Transverse colon (tissue), 4 donors: ENCODE measurements around the gene C9orf50. TPM values are rescaled to one million over a fixed set of nuclear protein-coding genes. Genes with fewer than 3 reads are reported as not detected.

Experiments used
- DNase-seq: peaks from one replicate; pipeline ENCODE4 v3.0.0-alpha.2; 2019
- H3K27ac ChIP-seq, 4 donors: fragments of 200-600 bp; sonication (generic); 2 replicates each; pipeline ENCODE4 v1.5.1; 2016 to 2018; ENCODE audit warnings: inconsistent platforms in 4 of 4
- H3K27me3 ChIP-seq: fragments of 200-600 bp; sonication (generic); 2 replicates; pipeline ENCODE4 v1.5.1; 2017; ENCODE audit warnings: inconsistent platforms
- H3K36me3 ChIP-seq, 4 donors: fragments of 200-600 bp; sonication (generic); 2 replicates each; pipeline ENCODE4 v1.5.1; 2017 to 2019; ENCODE audit warnings: inconsistent platforms in 4 of 4
- H3K4me1 ChIP-seq, 4 donors: fragments of 200-600 bp; sonication (generic); 2 replicates each; pipeline ENCODE4 v1.5.1; 2017 to 2020; ENCODE audit warnings: inconsistent platforms in 4 of 4
- H3K4me3 ChIP-seq, 4 donors: fragments of 200-600 bp; sonication (generic); 1 replicate in 1 of 4; 2 replicates in 3 of 4; pipeline versions ENCODE4 v1.5.1 to v1.6.1; 2017 to 2019; ENCODE audit warnings: inconsistent platforms in 4 of 4
- H3K9me3 ChIP-seq, 2 donors: fragments of 200-600 bp; sonication (generic); 2 replicates each; pipeline ENCODE4 v1.5.1; 2017 to 2019; ENCODE audit warnings: inconsistent platforms in 2 of 2
- EP300 ChIP-seq: sonication (generic); formaldehyde crosslinking; IDR thresholded peaks from one replicate; pipeline ENCODE4 v1.6.1; 2017; ENCODE audit warnings: antibody characterized with exemption, low read depth
- POLR2A ChIP-seq: fragments of 450-650 bp; IDR thresholded peaks from one replicate; pipeline ENCODE4 v1.6.1; 2016; ENCODE audit warnings: antibody characterized with exemption, mild to moderate bottlenecking, moderate library complexity
- POLR2AphosphoS5 ChIP-seq, 3 donors: sonication (generic); formaldehyde crosslinking; IDR thresholded peaks; one replicate each; pipeline ENCODE4 v1.6.1; 2016; ENCODE audit warnings: antibody characterized with exemption in 3 of 3
- WGBS, 2 donors: methylation state at CpG; one replicate each; pipeline ENCODE4 v1.1.5; 2018; ENCODE audit warnings: low coverage in 1 of 2; 5-methylcytosine and 5-hydroxymethylcytosine counted together
- in situ Hi-C, 4 donors: fragments of 200-750 bp; cut with MboI; loops; one replicate each; pipeline versions ENCODE4 v1.15.0 to v1.15.1; 2017; ENCODE audit warnings: low sequenced_read_pairs in 3 of 4, low pct_ligation_motif_present in 1 of 4, low pct_unique_long_range_greater_than_20kb in 1 of 4
- intact Hi-C: fragments of 100-400 bp; cut with DNase I; formaldehyde crosslinking; loops from one replicate; pipeline ENCODE4 v1.15.1; 2023; ENCODE audit warnings: low total_unique reads
- total RNA-seq, 4 donors: library from RNA; depleted of rRNA; stranded (reverse); fragments of >200 nt; gene quantifications; one replicate each; pipeline ENCODE4 v1.1.0, GENCODE V29; 2016

The C9orf50 gene
- total RNA-seq, 4 donors from 2014 or later, result not detected

DNA sequence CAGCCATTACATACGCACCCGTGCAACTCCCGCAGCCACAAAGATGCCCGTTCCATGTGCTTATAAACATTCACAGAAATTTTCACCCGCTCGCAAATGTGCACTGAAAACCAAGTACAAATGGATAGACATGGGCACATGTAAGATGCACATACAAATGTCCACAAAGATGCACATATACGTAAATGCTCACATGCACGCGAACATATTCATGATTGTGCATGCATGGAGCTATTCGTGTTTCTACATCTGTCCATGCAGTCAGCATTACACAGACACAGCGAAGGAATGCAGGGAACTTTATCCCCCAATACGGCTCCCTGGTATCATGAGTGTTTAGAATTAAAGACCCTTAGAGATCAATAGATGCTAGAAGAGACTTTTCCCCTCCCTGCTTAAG is 58.4 kb downstream of the C9orf50 start:
- Histone ChIP-seq H3K9me3 (no peaks in the 10 kb centered on the region), H3K4me3 (no peak overlapping the region), H3K36me3 (no peaks in the 10 kb centered on the region), H3K27me3 (no peaks in the 10 kb centered on the region), H3K4me1 (peaks cover 0 to 6% (median 0%) of the 10 kb centered on the region in 4 donors), H3K27ac (no peak overlapping the region)
- DNase-seq, result no peak
- 81% methylated on average over 12 of the region's 12 CpGs; no CpG with 5 or more reads in 1 of the 2 donors for WGBS, 2 donors
- in situ Hi-C loops (no loop called here), intact Hi-C loops (no loop called here)
- TF ChIP-seq EP300 (no peak), POLR2A (no peak), POLR2AphosphoS5 (IDR thresholded peaks at IDR 0.05) (no peak)

Other genes starting within 250 kb of the C9orf50 start
- gene NTMT1, start 5.1 kb upstream of the C9orf50 start, total RNA-seq, result 10 to 100 TPM; 11.3 to 19.1 (median 14.3) TPM
- gene ASB6, start 21.1 kb upstream of the C9orf50 start, total RNA-seq, result 10 to 100 TPM; 21.8 to 54.2 (median 29.6) TPM
- under 1 TPM in 1 of 4 donors, not detected in 3; 0.41 TPM for gene PRRX2, start 44.5 kb upstream of the C9orf50 start, total RNA-seq
- gene PTGES, start 131.9 kb upstream of the C9orf50 start, total RNA-seq, result 10 to 100 TPM in 1 of 4 donors, 1 to 10 TPM in 1, under 1 TPM in 2; 0.75 to 11.0 (median 2.2) TPM
- 100 to 1,000 TPM in 1 of 4 donors, 10 to 100 TPM in 3; 49.0 to 105 (median 62.7) TPM for gene TOR1B, start 182.1 kb upstream of the C9orf50 start, total RNA-seq
- 10 to 100 TPM in 3 of 4 donors, 1 to 10 TPM in 1; 6.2 to 47.0 (median 40.0) TPM for gene TOR1A, start 203.0 kb upstream of the C9orf50 start, total RNA-seq
- gene C9orf78, start 214.2 kb upstream of the C9orf50 start, total RNA-seq, result 100 to 1,000 TPM in 1 of 4 donors, 10 to 100 TPM in 3; 43.6 to 263 (median 47.7) TPM
- gene USP20, start 214.4 kb upstream of the C9orf50 start, total RNA-seq, result 10 to 100 TPM; 18.3 to 40.0 (median 25.3) TPM